A673 (cell line): ENCODE measurements around the gene GRK1.

ENCODE experiments used
- EZH2 ChIP-seq: fragments of 200-600 bp; sonication (generic); IDR thresholded peaks from 2 replicates; pipeline ENCODE4 v1.6.1; 2017; ENCODE audit warnings: borderline replicate concordance, low read depth, mild to moderate bottlenecking, mixed read lengths, antibody characterized with exemption, low read length; ENCODE audit not compliant: poor library complexity, severe bottlenecking
- TF ChIP-seq, protein P1 (sequence below): fragments of 300-800, 200-600 bp; sonication (generic); conservative IDR thresholded peaks from 2 replicates; pipeline ENCODE4 v1.5.1; 2017; ENCODE audit warnings: low read depth, mild to moderate bottlenecking, antibody characterized with exemption, low read length, moderate library complexity, mixed read lengths

DNA sequence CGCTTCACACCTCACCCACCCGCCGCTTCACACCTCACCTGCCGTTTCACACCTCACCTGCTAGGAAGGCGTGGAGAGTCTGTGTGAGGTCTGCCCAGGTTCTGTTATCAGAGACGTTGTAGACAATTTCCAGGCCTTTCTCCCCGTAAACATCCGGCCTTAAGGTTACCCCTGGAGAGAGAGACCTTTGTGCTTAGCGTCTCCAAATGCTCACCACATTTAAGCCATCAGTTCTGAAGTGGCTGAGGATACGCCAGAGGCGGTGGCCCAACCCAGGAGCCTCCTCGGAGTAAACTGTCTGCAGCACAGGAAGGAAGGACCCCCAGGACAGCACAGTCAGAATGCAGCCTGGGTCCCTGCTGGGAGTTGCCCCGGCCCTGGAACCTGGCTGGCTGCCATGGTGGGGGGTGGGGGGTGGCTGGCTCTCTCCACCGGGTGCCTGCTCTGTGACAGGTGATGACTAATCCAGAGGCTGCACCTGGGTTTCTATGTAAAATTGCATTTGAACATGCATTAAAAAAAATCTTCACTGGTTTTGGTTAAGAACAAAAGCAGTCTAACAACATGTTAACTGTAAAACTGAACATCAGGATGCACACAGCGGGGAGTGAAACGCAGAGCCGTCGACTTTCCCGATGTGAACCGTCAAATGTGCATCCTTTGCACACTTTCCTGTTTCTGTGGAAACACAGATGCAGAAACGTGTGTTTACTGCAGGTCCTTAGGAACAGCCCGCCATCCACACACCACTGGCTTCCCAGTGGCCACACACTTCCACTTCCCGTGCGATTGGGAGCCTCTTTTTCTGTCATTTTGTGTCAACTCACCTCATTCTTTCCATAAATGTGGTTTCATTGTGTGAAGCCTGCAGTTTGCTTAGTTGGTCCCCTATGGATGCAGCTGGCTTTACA, 13.5 kb upstream of the GRK1 start:
- TF ChIP-seq, protein P1, sequence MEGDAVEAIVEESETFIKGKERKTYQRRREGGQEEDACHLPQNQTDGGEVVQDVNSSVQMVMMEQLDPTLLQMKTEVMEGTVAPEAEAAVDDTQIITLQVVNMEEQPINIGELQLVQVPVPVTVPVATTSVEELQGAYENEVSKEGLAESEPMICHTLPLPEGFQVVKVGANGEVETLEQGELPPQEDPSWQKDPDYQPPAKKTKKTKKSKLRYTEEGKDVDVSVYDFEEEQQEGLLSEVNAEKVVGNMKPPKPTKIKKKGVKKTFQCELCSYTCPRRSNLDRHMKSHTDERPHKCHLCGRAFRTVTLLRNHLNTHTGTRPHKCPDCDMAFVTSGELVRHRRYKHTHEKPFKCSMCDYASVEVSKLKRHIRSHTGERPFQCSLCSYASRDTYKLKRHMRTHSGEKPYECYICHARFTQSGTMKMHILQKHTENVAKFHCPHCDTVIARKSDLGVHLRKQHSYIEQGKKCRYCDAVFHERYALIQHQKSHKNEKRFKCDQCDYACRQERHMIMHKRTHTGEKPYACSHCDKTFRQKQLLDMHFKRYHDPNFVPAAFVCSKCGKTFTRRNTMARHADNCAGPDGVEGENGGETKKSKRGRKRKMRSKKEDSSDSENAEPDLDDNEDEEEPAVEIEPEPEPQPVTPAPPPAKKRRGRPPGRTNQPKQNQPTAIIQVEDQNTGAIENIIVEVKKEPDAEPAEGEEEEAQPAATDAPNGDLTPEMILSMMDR: no peak
- TF ChIP-seq EZH2: no peak
